AG08395 (cell line): ENCODE results near the gene PROSER2.

ENCODE experiments used
- DNase-seq: peaks from one replicate; pipeline ENCODE4 v3.0.0; 2012; ENCODE audit warnings: mixed read lengths, low spot score

PROSER2 gene

DNA sequence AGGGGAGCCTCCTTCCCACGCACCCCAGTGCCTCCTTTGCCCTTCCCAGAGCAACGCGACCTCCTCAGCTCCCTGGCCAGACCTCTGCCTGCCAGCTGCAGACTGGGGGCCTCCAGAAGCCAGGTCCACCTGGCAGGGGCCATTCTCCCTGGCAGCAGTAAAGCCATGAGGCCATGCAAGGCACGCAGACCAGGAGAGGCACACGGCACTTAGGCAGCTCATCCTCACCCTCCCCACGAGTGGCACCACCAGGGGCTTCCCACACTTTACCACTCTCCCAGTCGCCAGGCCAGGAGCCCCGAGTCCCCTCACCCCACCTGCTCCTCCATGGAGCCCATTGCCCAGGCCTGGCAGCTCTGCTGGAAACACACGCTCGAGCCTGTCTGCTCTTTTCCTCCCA, 85.4 kb downstream of the PROSER2 start:
- DNase-seq: no peak

DNA sequence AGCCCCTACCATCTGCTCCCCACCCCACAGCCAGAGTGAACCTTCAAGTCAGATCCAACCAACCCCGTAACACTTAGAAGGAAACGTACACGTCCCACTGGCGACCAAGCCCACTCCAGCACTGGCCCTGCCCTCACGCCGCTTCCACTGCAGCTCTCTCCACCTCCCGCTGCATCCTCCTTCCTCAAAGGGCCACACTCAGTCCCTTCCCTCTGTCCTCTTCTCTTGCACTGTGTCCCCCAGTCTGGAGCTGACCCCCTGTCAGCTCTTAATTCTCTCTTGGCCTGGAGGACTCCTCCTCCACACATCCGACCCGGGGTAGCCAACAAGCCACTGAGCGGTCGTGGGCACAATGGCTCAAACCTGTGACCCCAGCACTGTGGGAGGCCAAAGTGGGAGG, 85.8 kb downstream of the PROSER2 start:
- DNase-seq: no peak

DNA sequence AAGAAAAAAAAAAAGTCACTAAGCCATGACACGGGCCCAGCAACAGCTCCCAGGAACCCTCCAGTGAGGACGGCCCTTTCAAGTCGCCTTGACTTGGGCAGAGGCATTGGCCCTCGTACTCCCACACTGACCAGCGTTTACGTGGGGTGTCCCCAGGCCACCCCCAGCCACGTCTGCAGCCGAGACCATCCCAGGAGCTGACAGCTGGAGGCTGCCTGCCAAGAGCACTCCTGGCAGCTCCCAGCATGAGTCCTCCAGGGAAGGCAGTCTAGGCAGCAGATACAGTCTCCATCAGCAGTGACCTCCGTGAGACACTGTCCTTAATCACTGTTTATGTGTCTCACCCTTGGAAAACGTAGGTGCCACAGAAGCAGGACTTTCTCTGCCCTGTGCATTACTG, 86.5 kb downstream of the PROSER2 start:
- no peak for DNase-seq

DNA sequence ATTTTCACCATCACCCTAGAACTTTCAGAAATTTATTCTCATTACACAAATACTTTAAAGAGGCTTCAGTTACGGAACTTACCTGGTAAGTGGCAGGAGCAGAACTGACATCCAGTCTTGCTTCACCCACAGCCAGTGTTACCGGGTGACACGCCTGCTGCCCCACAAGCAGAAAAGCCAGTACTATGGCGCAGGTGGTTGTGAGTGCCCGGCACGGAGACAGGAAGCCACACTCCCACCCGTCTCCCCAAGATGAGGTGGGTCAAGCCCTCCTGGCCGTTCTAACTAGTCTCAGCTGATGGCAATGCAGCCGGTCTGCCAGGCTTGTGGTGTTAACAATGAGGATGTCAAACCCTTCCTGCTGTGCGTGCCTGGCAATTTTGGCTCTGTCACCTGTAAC, 86.9 kb downstream of the PROSER2 start:
- no peak for DNase-seq

DNA sequence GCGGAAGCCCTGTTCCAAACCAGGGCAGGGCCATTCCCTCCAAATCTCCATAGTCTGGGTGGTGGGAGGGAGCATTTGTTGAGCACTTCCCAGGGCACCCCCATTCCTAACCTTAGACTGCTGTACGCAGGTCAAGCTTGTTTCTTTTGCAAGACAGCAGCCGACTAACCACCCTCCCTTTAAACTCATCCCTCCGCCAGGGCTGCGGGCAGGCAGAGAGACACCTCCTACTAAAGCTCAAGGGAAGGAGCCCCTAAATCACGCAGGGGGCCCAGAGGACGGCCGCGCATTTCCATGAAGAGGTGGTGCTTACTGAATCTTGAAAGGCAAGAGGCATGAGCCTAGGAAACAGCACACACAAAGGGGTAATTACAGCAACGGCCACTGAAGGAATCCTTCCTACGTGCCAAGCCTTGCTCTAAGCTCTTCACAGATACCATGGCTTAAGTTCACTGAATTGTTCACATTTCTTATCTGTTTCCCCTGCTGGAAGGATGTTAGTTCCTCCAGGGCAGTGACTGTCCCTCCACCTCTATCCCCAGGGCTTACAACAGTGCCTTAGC, 90.0 kb downstream of the PROSER2 start:
- no peak for DNase-seq

DNA sequence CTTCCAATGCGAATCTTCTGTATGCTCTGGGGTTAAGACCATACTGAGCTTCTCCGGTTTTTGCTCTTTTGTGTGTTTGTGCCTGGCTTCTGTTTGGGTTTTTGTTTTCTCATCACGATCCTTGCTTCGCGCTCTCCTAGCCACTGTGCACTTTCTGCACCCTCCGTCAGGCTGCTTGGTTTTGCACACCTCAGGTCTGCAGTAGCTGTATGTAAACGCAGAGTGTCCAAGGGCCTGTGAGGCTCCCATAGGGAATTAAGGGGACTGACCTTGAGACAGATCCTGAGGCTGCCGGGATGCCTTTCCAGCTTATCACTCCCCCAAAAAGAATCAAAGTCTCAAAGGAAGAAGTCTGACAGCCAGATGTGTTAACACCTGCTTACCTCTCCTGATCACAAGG, 95.2 kb downstream of the PROSER2 start:
- no peak for DNase-seq

DNA sequence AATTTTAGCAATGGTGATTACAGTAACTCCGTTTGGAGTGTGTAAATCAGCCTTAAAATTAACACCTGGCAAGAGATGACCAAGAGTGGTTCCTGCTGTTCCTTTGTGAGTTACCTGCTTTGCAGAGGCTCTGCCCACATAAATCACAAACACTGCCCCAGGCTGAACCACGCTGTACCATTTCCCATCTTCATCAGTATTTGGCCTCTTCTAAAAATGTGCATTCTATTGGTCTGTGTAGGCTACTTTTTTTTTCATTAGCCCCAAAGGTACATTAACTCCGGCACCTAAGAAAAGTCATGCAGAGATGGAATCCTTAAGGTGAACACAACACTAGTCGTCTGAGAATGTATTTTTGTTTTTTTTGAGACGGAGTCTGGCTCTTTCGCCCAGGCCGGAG, 96.1 kb downstream of the PROSER2 start:
- no peak for DNase-seq
